Vagina (tissue), 2 donors: Measurements from ENCODE around the gene POLR2M.

ENCODE experiments used
- POLR2A ChIP-seq, 2 donors: fragments of 450-650 bp; IDR thresholded peaks; one replicate each; pipeline ENCODE4 v1.6.1; 2017; ENCODE audit warnings: antibody characterized with exemption in 2 of 2, mild to moderate bottlenecking in 2 of 2, moderate library complexity in 2 of 2
- POLR2AphosphoS5 ChIP-seq, 2 donors: sonication (generic); formaldehyde crosslinking; IDR thresholded peaks; one replicate each; pipeline ENCODE4 v1.9.0; 2017; ENCODE audit warnings: antibody characterized with exemption in 2 of 2, mild to moderate bottlenecking in 2 of 2, low read depth in 1 of 2; ENCODE audit not compliant: insufficient read depth in 1 of 2
- TF ChIP-seq, protein P1 (sequence below), 3 experiments: fragments of 450-650 bp in 2 of 3; fragments of 200-600 bp in 1 of 3; sonication (generic) in 1 of 3; IDR thresholded peaks; one replicate each; pipeline ENCODE4 v1.5.1; 2017 to 2019; ENCODE audit warnings: antibody characterized with exemption in 3 of 3, mild to moderate bottlenecking in 2 of 3, moderate library complexity in 2 of 3

DNA sequence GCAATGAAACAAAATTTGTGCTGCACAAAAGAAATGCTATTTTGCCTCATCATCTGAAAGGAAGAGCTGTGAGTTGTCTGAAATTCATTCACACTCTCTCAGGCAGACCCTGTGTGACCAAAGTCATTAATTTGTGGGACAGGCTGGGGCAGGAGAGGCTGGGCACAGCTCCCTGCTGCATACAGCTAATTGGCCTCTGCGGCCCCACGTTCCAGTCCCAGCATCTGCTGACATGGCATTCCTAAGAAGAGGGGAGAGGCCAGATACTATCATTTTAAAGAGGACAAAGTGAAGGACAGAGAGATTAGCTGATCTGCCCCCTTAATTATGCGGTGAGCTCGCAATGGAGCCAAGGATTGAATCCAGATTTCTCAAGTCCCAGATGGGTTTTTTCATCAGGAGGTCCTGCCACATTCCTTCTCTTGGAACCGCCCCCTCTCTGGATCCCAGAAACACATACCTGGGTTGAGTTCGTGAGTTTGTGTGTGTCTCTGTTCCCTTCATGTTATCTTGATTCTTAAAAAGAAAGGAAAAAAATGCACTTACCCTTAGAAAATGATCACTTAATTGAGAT lies 25.1 kb downstream of the POLR2M start:
- TF ChIP-seq, protein P1, sequence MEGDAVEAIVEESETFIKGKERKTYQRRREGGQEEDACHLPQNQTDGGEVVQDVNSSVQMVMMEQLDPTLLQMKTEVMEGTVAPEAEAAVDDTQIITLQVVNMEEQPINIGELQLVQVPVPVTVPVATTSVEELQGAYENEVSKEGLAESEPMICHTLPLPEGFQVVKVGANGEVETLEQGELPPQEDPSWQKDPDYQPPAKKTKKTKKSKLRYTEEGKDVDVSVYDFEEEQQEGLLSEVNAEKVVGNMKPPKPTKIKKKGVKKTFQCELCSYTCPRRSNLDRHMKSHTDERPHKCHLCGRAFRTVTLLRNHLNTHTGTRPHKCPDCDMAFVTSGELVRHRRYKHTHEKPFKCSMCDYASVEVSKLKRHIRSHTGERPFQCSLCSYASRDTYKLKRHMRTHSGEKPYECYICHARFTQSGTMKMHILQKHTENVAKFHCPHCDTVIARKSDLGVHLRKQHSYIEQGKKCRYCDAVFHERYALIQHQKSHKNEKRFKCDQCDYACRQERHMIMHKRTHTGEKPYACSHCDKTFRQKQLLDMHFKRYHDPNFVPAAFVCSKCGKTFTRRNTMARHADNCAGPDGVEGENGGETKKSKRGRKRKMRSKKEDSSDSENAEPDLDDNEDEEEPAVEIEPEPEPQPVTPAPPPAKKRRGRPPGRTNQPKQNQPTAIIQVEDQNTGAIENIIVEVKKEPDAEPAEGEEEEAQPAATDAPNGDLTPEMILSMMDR (IDR thresholded peaks at IDR 0.05) = no peak
- TF ChIP-seq POLR2A (IDR thresholded peaks at IDR 0.05) (no peak), POLR2AphosphoS5 (IDR thresholded peaks at IDR 0.05; ENCODE audit: insufficient read depth in 1 of 2, low read depth in 1 of 2) (no peak)
